Raji (cell line): Measurements from ENCODE around the gene MYH11.

Experiments used
- POLR2A ChIP-seq: IDR thresholded peaks from 2 replicates; pipeline ENCODE4 v1.6.1; 2011; ENCODE audit warnings: low read depth, low read length, control low read depth; ENCODE audit not compliant: insufficient read depth

Gene MYH11

DNA sequence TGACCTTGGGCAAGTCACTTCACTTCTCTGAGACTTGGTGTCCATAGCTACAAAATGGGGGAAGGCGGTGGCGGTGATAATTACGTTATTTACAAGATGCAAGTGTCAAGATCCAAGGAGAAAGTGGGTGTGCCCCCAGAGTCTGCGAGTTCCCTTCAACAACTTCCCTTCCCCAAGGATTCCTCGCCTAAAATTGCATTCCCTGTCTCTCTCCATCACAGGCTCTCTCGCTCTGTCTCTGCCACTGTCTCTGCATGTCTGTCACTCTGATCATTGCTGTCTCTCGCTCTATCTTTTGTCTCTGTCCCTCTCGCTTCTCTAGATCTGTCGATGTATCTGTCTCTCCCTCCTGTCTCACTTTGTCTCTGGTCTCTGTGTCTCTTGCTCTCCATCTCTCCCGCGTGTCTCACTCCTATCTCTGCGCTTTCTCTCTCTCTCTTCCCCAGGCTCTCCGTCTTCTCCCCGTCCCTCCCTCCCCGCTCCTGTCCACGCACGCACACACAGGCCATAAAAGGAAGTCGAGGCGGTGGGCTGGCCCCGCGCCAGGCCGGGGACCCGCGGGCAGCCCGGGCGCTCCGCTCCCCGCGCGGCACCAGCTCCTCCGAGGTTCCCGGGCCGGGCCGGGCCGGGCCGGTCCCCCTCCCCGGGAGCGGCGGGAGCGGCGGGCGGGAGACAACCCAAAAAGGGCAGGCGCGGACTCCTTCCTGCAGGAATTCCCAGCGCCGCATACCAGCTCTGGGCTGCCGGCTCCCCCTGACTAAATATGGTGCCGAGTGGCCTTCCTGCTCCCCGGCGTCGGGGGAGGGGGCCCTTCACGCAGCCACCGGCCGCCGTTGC is 1.1 kb upstream of the MYH11 start:
- no peak for TF ChIP-seq POLR2A

DNA sequence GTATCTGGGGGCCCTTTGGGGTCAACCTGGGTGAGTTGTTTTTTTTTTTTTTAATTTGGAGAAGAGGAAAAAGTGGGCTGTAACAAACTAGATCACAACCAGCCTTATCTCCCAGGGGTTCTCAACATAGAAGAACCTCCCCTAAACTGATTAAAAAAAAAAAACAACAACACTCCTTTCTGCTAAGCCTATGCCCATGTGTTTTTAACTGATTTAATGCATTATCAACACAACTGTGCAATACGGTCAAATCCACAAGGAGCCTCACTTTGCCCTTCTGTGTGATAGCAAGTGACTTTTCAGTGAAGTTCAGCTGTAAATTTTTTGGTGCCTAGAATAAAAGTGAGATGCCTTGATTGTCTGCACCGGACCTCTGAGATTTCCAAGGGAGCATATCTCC is 646 bp downstream of the MYH11 start:
- TF ChIP-seq POLR2A = no peak

DNA sequence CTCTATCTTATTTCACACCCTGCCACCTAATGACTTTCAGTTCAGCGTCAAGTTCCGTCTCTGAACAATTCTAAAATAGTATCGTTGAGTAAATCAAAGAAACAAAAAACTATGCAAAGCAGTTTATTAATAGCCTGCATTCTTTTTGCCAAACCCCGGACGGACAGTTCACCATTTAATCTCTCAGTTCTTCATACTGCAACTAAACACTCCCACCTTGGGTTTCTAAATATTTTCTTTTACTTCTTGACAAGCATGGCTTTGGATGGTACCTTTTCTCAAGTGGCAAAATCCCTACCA is 1.2 kb downstream of the MYH11 start:
- no peak for TF ChIP-seq POLR2A

DNA sequence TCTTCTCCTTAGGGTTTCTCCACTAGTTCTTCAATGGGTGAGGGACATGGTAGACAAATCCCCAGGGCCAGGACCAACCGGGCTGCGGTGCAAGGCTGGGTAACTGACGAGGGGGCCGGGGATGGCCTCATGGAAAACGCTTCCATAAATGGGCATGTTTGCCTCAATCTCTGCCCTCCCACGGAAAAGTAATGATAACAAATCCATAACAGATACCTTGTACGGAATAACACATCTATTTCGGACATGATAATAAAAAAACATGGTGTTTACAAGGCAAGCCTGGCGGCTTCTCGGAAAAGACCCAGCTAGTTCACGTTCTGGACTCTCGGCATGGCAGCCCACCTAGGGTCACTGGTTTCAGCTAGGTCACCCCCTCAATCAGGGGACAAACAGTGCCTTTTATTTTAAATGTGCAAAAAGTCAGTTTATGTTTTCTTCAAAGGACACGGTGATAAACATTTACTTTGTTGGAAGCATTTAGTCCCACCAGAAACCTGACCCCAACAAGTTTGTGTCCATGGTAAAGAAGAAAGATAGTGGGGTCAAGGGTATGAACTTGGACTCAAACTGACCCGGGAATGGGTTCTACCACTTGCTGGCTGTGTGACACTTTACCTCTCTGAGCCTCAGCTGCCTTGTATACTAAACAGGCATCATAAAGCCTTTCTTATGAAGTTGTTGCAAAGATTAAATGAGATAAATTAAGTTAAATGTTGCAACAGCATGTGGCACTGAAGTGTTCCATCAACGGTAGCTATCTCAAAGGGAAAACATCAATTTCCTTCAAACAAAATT is 1.7 kb downstream of the MYH11 start:
- TF ChIP-seq POLR2A = no peak

DNA sequence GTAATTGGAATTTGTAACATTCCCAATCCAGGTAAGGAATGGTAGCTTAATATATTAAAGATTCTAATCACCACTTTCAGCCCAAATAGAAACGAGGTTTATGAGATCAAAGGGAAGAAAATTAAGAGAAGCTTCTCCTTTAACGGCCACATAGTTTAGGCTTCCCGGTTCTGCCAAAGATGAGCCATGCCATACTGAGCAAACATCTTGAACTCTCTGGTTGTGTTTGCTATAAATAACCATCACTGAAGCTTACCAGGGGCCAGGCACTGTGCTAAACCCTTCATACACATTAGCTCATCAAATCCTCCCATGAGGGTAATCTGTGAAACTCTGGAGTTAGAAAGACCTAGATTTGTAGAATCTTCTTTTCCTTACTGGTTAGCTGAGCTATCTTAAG is 2.8 kb downstream of the MYH11 start:
- no peak for TF ChIP-seq POLR2A

DNA sequence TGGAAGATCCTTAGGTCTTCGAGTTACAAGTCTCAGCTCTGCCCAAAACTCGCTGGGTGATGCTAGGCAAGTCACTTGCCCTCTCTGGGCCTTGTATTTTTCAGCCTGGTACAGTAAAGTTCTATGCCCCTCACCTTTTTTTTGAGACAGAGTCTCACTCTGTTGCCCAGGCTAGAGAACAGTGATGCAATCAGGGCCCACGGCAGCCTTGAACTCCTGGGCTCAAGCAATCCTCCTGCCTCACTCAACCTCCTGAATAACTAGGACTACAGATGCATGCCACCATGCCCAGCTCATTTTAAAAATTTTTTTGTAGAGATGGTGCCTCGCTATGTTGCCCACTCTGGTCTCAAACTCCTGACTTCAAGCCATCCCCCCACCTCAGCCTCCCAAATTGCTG is 3.8 kb downstream of the MYH11 start:
- no peak for TF ChIP-seq POLR2A

DNA sequence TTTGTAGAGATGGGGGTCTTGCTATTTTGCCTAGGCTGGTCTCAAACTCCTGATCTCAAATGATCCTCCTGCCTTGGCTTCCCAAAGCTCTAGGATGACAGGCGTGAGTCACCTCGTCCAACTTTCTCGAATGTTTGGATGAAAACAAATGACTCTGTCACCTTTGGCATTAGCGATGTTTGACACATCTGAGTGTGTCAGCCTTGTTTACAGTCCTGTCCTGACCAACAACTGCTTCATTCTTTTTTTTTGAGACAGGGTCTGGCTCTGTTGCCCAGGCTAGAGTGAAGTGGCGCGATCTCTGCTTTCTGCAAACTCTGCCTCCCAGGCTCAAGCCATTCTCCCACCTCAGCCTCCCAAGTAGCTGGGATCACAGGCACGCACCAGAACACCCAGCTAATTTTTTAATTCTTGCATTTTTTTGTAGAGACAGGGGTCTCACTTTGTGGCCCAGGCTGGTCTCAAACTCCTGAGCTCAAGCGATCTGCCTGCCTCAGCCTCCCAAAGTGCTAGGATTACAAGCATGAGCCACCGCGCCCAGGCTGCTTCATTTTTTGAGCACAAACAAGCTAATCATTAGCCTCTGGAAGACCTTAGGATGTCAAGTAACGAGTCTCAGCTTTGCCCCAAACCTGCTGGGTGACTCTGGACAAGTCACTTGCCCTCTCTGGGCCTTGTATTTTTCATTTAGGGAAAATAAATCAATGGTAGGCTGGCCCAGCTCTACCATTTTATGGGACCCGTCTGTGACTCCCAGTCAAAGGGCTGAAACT is 7.4 kb downstream of the MYH11 start:
- no peak for TF ChIP-seq POLR2A

DNA sequence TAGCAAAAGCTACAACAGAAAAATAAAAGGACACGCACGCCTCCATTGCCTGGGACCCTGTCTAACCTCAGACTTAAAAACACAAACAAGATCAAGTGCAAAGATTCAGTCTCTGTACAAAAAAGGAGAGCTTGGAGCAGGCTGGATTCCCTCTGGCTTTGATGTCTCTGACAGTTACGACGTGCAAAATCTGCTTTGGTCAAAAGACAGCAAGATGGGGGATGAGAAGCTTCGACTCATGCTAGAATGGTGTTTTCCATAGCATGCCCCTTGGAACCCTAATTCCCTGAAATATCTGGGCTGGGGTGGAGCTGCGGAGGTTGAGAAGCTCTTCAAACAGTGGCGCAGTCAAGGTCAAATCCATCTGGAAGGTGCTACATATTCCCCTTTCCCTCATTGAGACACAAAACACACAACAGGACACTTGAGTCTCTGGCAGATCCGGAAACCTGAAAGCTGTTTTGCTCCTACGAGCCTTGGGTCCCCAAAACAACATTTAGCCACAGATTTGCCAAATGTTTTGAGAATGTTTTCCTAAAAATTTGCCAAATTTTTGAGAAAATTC is 9.1 kb downstream of the MYH11 start:
- TF ChIP-seq POLR2A = no peak

DNA sequence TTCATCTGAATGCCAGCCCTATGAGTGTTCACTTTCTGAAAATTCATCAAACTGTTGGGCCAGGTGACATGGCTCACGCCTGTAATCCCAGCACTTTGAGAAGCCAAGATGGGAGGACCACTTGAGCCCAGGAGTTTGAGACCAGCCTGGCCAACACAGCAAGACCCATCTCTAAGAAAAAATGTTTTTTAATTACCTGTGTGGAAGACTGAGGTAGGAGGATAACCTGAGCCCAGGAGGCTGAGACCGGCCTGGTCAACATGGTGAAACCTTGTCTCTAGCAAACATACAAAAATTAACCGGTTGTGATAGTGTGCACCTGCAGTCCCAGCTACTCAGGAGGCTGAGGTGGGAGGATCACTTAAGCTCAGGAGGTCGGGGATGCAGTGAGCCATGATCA is 10.3 kb downstream of the MYH11 start:
- no peak for TF ChIP-seq POLR2A

DNA sequence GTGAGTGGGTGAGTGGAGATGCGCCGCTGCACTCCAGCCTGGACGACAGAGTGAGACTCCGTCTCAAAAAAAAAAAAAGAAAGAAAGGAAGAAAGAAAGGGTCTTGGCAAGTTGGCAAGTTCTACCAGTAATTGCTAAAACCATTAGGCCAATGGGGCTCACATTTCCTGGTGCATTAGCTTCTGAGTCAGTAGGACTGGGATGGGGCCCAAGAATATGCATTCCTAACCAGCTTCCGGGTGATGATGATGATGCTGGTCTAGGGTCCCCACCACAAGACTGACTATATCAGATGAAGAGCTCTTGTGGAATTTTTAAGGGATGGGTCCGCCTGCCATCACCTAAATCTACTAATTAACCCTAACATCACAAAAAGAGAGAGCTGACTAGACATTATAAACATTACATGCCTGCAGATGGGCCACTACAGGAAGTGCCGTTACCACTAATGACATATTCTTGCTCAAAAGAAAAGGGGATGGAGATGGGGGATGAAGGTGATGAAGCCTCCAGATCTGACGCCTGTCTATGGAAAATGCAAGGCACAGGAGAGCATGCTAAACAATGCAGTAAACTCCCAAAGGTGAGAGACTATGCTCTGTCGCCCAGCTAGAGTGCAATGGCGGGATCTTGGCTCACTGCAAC is 13.1 kb downstream of the MYH11 start:
- TF ChIP-seq POLR2A = no peak

DNA sequence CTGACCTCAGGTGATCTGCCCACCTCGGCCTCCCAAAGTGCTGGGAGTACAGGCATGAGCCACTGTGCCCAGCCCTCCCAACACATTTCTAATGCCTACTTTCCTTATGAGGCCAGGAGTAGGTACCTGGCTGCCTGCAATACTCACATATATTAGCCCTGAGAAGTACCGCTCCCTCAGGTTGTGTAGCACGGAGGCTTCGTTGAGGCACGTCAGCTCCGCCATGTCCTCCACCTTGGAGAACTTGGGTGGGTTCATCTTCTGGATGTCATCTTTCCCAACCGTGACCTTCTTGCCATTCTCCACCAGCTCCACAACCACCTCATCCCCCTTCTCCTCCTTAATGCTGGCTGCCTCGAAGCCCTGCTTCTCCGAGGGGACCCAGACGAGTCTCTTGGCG is 19.1 kb downstream of the MYH11 start:
- no peak for TF ChIP-seq POLR2A

DNA sequence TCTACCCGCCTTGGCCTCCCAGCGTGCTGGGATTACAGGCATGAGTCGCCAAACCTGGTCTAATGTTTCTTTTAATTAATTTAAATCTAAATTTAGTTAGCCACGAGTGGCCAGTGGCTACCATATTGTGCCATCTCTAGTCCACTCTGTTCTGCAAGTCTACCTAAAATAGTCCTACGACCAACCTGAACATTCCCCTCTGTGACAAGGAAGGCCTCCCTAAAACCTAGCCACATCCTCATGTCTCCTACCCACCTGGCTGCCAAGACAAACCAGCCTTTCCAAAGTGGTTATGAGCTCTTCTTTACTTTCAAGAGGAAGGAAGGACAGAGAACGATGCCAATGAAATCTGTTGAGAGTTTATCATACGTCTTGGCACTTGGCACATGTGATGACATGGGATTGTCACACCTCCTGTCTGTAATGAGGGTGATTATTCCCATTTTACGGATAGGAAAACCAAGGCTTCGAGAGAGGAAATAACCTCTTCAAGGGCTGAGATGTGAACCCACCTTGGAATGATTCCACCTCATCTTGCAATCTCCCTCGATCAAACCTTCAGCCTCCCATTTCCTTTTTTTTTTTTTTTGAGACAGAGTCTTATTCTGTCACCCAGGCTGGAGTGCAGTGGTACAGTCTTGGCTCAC is 19.7 kb downstream of the MYH11 start:
- TF ChIP-seq POLR2A = no peak

DNA sequence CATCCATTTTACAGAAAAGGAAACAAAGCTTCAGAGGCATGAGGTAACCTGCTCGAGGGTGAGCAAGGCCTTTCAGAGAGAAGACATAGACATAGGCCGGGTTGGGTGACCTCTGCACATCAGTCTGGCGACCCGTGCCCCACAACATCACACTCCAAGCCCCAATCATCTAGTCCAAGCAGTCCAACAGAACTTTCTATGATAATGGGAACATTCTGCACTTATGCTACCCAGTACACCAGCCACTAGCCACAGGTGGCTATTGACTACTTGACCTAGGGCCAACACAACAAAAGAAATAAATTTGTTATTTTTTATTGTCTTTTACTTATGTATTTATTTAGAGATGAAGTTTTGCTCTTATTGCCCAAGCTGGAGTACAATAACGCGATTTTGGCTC is 20.8 kb downstream of the MYH11 start:
- TF ChIP-seq POLR2A = no peak

DNA sequence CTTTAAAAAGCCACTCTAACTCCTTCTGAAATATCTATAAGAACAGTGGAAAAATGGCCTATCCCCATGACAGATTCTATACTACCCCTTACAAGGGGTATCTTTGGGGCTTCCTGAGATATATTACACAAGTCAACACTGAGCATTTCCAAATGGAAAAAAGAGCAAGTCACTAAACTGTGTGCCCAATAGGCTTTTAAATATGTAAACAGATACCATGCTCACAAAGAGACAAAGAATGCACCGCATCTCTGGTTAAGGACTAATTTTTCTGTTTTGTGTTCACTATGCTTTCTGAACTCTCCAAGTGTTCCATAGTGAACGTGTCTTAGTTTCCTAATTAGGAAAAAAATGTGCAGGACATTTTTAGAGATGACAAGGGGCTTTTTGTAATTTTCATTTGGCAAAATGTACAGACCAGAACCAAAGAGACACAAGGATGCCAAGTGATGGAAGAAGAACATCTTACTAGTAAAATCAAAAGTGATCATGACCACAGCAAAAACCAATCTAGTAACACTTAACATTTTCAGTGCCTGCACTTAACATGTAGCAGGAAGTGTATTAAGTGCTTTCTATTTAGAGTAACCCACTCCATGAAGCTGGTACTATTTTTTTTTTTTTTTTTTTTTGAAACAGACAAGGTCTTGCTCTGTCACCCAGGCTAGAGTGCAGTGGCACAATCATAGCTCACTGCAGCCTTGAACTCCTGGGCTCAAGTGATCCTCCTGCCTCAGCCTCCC is 21.5 kb downstream of the MYH11 start:
- no peak for TF ChIP-seq POLR2A

DNA sequence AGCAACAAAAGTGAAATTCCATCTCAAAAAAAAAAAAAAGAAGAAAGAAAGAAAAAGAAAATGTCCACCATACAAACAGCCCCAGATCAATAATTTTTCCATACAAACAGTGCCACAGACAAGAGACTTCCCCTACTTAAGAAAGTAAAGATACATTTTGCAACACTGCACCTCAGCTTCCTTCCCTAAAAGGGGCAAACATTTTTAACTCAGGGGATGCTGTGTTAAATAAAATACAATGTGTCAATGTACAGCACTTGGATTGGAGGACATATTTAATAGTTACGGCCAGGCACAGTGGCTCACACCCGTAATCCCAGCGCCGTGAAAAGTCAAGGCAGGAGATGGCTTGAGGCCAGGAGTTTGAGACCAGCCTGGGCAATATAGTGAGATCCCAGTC is 22.3 kb downstream of the MYH11 start:
- TF ChIP-seq POLR2A = no peak
